Stomach (tissue), 9 donors: ENCODE measurements around the gene CDC7. TPM values are rescaled to one million over a fixed set of nuclear protein-coding genes. Genes with fewer than 3 reads are reported as not detected.

Experiments
- DNase-seq, 2 donors: peaks; one replicate each; pipeline versions ENCODE4 v3.0.0 to v3.0.0-alpha.2; 2013 to 2019
- H3K27ac ChIP-seq, 5 donors: fragments of 200-600 bp in 4 of 5; sonication (generic) in 4 of 5; one replicate each; pipeline ENCODE4 v1.5.1; 2013 to 2019; ENCODE audit warnings: mild to moderate bottlenecking in 1 of 5, moderate library complexity in 1 of 5
- H3K27me3 ChIP-seq, 3 donors: fragments of 200-600 bp; sonication (generic); one replicate each; pipeline ENCODE4 v1.5.1; 2017 to 2019; ENCODE audit warnings: mixed run types in 1 of 3
- H3K36me3 ChIP-seq, 4 donors: fragments of 200-600 bp; sonication (generic); 1 replicate in 3 of 4; 2 replicates in 1 of 4; pipeline ENCODE4 v1.5.1; 2016 to 2019
- H3K4me1 ChIP-seq, 4 donors: fragments of 200-600 bp; sonication (generic); one replicate each; pipeline ENCODE4 v1.5.1; 2016 to 2019
- H3K4me3 ChIP-seq, 4 donors: fragments of 200-600 bp; sonication (generic) in 3 of 4; one replicate each; pipeline ENCODE4 v1.5.1; 2016 to 2019; ENCODE audit warnings: mild to moderate bottlenecking in 1 of 4
- H3K9me3 ChIP-seq, 4 donors: fragments of 200-600 bp; sonication (generic); one replicate each; pipeline ENCODE4 v1.5.1; 2016 to 2019
- EP300 ChIP-seq: sonication (generic); formaldehyde crosslinking; IDR thresholded peaks from one replicate; pipeline ENCODE4 v1.6.1; 2017; ENCODE audit warnings: antibody characterized with exemption
- POLR2A ChIP-seq, 4 donors: fragments of 450-650 bp; IDR thresholded peaks; one replicate each; pipeline ENCODE4 v1.6.1; 2016; ENCODE audit warnings: antibody characterized with exemption in 4 of 4, control low read depth in 2 of 4, mild to moderate bottlenecking in 1 of 4, moderate library complexity in 1 of 4
- POLR2AphosphoS5 ChIP-seq, 3 donors: sonication (generic); formaldehyde crosslinking; IDR thresholded peaks; one replicate each; pipeline ENCODE4 v1.6.1; 2016; ENCODE audit warnings: antibody characterized with exemption in 3 of 3
- WGBS, 5 donors: extraction: QIAGEN DNeasy Blood & Tissue Kit in 3 of 5; methylation state at CpG; one replicate each; pipeline versions ENCODE4 v1.1.5 to v1.1.7; 2013 to 2018; 5-methylcytosine and 5-hydroxymethylcytosine counted together
- intact Hi-C: fragments of 100-400 bp; cut with DNase I; formaldehyde crosslinking; loops from one replicate; pipeline ENCODE4 v1.15.1; 2023; ENCODE audit warnings: low total_unique reads
- polyA plus RNA-seq, 3 donors: library from polyadenylated mRNA; stranded (reverse); fragments of 200-250 nt; gene quantifications; one replicate each; pipeline ENCODE4 v1.2.3, GENCODE V29; 2013
- total RNA-seq, 5 donors: library from RNA; depleted of rRNA; stranded (reverse); fragments of >200 nt; gene quantifications; one replicate each; pipeline versions ENCODE4 v1.1.0 to v1.2.3, GENCODE V29; 2014 to 2016
- TF ChIP-seq, protein P1 (sequence below), 7 experiments: fragments of 450-650 bp in 4 of 7; fragments of 200-600 bp in 3 of 7; sonication (generic) in 3 of 7; IDR thresholded peaks; one replicate each; pipeline ENCODE4 v1.5.1; 2016 to 2019; ENCODE audit warnings: antibody characterized with exemption in 7 of 7, control low read depth in 2 of 7, mild to moderate bottlenecking in 1 of 7
- donor health status: healthy with polysubstance abuse.
- donor health status: Bipolar disorder and iron deficiency.
- donor health status: healthy.

Gene CDC7
- total and polyA plus RNA-seq, 8 donors: 1.3 to 6.6 (median 2.1) TPM; not detected in 1

DNA sequence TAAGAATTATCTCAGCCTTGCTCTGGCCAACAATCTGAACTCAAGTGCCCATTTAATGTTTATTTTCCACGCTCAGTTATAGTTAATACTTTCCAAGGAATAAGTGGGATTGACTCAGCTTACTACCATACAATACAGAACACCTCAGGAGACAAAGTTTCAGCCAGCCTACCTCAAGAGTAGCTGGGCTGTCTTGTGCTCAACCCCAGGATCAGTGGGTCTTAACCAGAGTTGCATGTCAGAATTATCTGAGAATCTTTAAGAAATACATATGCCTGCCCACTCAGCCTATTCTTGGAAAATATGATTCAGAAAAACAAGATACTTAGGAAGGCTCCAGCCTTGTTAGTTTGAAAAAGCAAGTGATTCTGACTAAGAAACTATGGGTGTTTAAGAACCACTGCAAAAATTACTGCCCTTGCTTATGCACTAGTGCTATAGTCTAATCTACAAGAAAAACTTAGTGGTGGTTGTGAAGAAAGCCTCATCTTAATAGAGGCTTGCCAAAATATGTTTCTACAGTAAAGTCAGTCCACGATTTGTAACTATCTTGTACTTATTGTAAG is 20.4 kb downstream of the CDC7 start:
- Histone ChIP-seq H3K9me3 (no peaks in the 10 kb centered on the region), H3K4me1 (peaks cover 0 to 5% (median 0%) of the 10 kb centered on the region in 4 donors), H3K27me3 (no peaks in the 10 kb centered on the region), H3K27ac (no peak overlapping the region), H3K4me3 (no peak overlapping the region), H3K36me3 (no peaks in the 10 kb centered on the region)
- DNase-seq: no peak
- WGBS, 5 donors: 38 to 82% (median 61%) methylated on average over 2 of the region's 2 CpGs
- intact Hi-C loops: no loop called here
- TF ChIP-seq EP300 (no peak), POLR2AphosphoS5 (IDR thresholded peaks at IDR 0.05) (no peak), POLR2A (IDR thresholded peaks at IDR 0.05) (no peak)
- TF ChIP-seq, protein P1, sequence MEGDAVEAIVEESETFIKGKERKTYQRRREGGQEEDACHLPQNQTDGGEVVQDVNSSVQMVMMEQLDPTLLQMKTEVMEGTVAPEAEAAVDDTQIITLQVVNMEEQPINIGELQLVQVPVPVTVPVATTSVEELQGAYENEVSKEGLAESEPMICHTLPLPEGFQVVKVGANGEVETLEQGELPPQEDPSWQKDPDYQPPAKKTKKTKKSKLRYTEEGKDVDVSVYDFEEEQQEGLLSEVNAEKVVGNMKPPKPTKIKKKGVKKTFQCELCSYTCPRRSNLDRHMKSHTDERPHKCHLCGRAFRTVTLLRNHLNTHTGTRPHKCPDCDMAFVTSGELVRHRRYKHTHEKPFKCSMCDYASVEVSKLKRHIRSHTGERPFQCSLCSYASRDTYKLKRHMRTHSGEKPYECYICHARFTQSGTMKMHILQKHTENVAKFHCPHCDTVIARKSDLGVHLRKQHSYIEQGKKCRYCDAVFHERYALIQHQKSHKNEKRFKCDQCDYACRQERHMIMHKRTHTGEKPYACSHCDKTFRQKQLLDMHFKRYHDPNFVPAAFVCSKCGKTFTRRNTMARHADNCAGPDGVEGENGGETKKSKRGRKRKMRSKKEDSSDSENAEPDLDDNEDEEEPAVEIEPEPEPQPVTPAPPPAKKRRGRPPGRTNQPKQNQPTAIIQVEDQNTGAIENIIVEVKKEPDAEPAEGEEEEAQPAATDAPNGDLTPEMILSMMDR (IDR thresholded peaks at IDR 0.05): no peak

DNA sequence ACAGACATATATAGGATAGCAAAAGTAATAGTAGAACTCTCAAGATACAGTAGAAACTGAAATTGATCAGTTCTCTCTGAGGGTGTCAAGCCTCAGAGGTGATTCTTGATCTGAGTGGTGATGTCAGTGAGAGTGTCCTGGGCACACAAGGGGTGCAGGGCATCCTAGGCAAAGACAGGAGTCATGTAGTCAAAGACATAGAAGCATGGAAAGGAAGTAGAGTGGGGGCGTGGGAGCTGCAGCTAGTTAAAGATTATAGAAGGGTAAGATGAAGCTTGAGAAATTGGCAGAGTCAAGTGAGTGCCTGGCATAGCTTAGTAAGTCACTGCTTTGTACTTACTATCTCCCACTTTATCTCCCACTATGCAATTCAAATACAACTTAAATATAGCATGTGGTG is 22.8 kb downstream of the CDC7 start:
- Histone ChIP-seq H3K4me3 (no peak overlapping the region), H3K27ac (no peak overlapping the region), H3K27me3 (no peaks in the 10 kb centered on the region), H3K36me3 (no peaks in the 10 kb centered on the region), H3K9me3 (no peaks in the 10 kb centered on the region), H3K4me1 (peaks cover 0 to 5% (median 0%) of the 10 kb centered on the region in 4 donors)
- 25 to 50% (median 36%) methylated on average over 1 of the region's 1 CpG for WGBS, 5 donors
- DNase-seq: peak in 1 of 2 donors; percentile 13
- intact Hi-C loops: no loop called here
- TF ChIP-seq EP300 (no peak), POLR2AphosphoS5 (IDR thresholded peaks at IDR 0.05) (no peak), POLR2A (IDR thresholded peaks at IDR 0.05) (no peak)
- TF ChIP-seq, protein P1 (IDR thresholded peaks at IDR 0.05): no peak

DNA sequence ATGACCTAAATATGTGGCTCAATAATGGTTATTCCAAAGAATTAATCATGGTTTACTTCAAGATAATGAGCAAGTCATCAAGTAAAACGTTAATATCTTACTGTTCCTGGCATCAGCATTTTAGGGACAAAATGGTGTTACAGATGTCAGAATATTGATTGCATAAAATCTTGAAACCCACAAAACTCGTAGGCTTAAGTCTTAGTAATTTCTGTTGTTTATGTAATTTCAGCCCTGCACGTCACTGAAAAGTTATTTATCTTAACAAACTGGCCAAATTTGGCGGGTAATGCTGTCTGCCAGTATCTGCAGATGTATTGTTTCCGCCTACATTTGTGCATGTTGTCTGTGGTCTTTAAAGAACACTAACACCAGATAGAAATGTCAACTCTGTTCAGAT is 25.8 kb downstream of the CDC7 start:
- TF ChIP-seq EP300 (no peak), POLR2A (IDR thresholded peaks at IDR 0.05) (no peak), POLR2AphosphoS5 (IDR thresholded peaks at IDR 0.05) (peak in 2 of 3 donors; percentile 10 to 50)
- TF ChIP-seq, protein P1 (IDR thresholded peaks at IDR 0.05): no peak
- Histone ChIP-seq H3K27me3 (no peaks in the 10 kb centered on the region), H3K27ac (peak overlapping the region in 3 of 5 donors; percentile 6 to 52 (median 51)), H3K36me3 (no peaks in the 10 kb centered on the region), H3K4me1 (peaks cover 0 to 5% (median 0%) of the 10 kb centered on the region in 4 donors), H3K4me3 (no peak overlapping the region), H3K9me3 (no peaks in the 10 kb centered on the region)
- DNase-seq: peak in 1 of 2 donors; percentile 49
- 38 to 52% (median 42%) methylated on average over 5 of the region's 5 CpGs for WGBS, 5 donors
- intact Hi-C loops: no loop called here

DNA sequence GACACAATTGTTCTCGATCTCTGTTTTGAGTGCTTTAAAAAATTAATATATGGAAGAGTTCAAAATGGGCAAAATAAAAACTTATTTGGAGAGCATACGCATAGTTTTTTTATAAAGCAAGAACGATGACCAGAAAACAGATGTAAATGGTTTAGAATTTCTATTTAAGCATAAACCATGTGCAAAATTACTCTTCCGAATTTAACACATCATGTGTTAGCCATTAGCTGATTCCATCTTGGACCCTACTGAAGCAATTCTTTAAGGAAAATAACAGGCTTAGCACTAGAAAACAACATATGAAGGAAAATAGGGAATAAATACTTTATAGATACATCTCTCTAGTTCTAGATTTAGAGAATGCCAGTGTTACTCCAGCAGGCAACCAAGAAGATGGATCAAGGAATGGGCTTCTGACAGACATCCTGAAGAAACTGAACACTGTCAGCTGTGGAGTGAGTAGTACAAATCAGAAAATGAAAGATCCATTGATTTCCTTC is 26.7 kb downstream of the CDC7 start:
- H3K9me3 ChIP-seq: no peaks in the 10 kb centered on the region
- H3K4me1 ChIP-seq: peaks cover 0 to 5% (median 0%) of the 10 kb centered on the region in 4 donors
- no peaks in the 10 kb centered on the region for H3K36me3 ChIP-seq
- H3K27ac ChIP-seq: peak overlapping the region in 3 of 5 donors; percentile 6 to 51 (median 41)
- TF ChIP-seq POLR2A (IDR thresholded peaks at IDR 0.05) (no peak), POLR2AphosphoS5 (IDR thresholded peaks at IDR 0.05) (no peak), EP300 (no peak)
- TF ChIP-seq, protein P1 (IDR thresholded peaks at IDR 0.05): no peak
- H3K4me3 ChIP-seq: no peak overlapping the region
- WGBS, 5 donors: 74 to 82% (median 80%) methylated on average over 4 of the region's 4 CpGs
- DNase-seq: peak in 1 of 2 donors; percentile 20
- H3K27me3 ChIP-seq: no peaks in the 10 kb centered on the region
- intact Hi-C loops: no loop called here
